Heart left ventricle (tissue), 13 donors: ENCODE results near the gene PRKCA.

Experiments used
- CTCF ChIP-seq, 12 donors: fragments of 200-600 bp; sonication (generic) in 4 of 12; IDR thresholded peaks; one replicate each; pipeline versions ENCODE4 v1.5.0 to v1.8.0; 2018 to 2022; ENCODE audit warnings: antibody characterized with exemption in 12 of 12, mild to moderate bottlenecking in 5 of 12
- POLR2A ChIP-seq, 2 donors: fragments of 450-650 bp; IDR thresholded peaks; one replicate each; pipeline ENCODE4 v1.6.1; 2017; ENCODE audit warnings: antibody characterized with exemption in 2 of 2, mild to moderate bottlenecking in 2 of 2, moderate library complexity in 2 of 2
- donor health status: ischemic (EF 13 %, LVEDD 7.1; RV severe dilation, severe dysfunction).
- donor health status: DM: no; HTN: yes; CAD: no.
- donor health status: DM: no; HTN: no; CAD: no.
- donor health status: ischemic (EF 25% LVEDD 6.9; RV normal size, moderate dysfunction).
- donor health status: ischemic (EF 25% LVEDD 5.7; RV mildly dilated, moderate dysfunction).
- donor health status: ischemic (EF 35%, LVEDD 5.7; RV mildly dilated, moderate dysfunction).
- donor health status: nonischemic (EF 11% LVEDD 7.7; RV severe dilation, severe dysfunction).
- donor health status: DM: yes; HTN: yes; CAD: no.
- donor health status: PGD.
- donor health status: ischemic (EF 29% LVEDD 5.4; RV normal size, mild dysfunction).
- donor health status: nonischemic (EF 23%, LVEDD 6.1; RV moderate dilation, normal function).

- TF ChIP-seq CTCF (IDR thresholded peaks at IDR 0.05) (no peak), POLR2A (IDR thresholded peaks at IDR 0.05) (no peak)
Measured at GRCh38 chr17:66841328-66841727, 538.9 kb downstream of the PRKCA start.
